Naive thymus-derived CD4-positive, alpha-beta T cell (primary cell): Measurements from ENCODE around the gene POC1B. TPM values are rescaled to one million over a fixed set of nuclear protein-coding genes. Genes with fewer than 3 reads are reported as not detected.

Source experiments
- ATAC-seq: fragments of 150-1000 bp; cut with Tn5 transposase; 2 replicates; pipeline ENCODE4 v1.10.0; 2021; ENCODE audit warnings: mild to moderate bottlenecking, moderate library complexity
- CTCF ChIA-PET: fragments of 350-600 bp; sonication (Branson Sonifier 250); formaldehyde crosslinking; loops from one replicate; lab custom pipeline; 2021; ENCODE audit warnings: antibody characterized with exemption; lab: Charles Lee
- POLR2A ChIA-PET: fragments of 350-600 bp; sonication (Branson Sonifier 250); formaldehyde crosslinking; loops from one replicate; lab custom pipeline; 2021; ENCODE audit warnings: antibody characterized with exemption, inconsistent platforms; lab: Charles Lee
- DNase-seq, 9 donors: peaks; one replicate each; pipeline versions ENCODE4 v3.0.0 to v3.0.0-alpha.2; 2020 to 2022; ENCODE audit warnings: mixed read lengths in 1 of 9
- H3K27ac ChIP-seq: one replicate; pipeline ENCODE4 v1.7.0; 2013; ENCODE audit warnings: mild to moderate bottlenecking, low read depth, low read length, moderate library complexity
- H3K27me3 ChIP-seq, 2 donors: one replicate each; pipeline ENCODE4 v1.7.0; 2013; ENCODE audit warnings: low read length in 2 of 2, mild to moderate bottlenecking in 2 of 2, moderate library complexity in 2 of 2; ENCODE audit not compliant: control insufficient read depth in 2 of 2, insufficient read depth in 2 of 2
- H3K36me3 ChIP-seq, 3 experiments: 1 replicate in 2 of 3; 2 replicates in 1 of 3; pipeline ENCODE4 v1.7.0; 2013; ENCODE audit warnings: low read length in 3 of 3, mild to moderate bottlenecking in 3 of 3, moderate library complexity in 1 of 3; ENCODE audit not compliant: insufficient read depth in 3 of 3, control insufficient read depth in 2 of 3
- H3K4me1 ChIP-seq, 2 donors: one replicate each; pipeline ENCODE4 v1.7.0; 2013; ENCODE audit warnings: low read length in 2 of 2, mild to moderate bottlenecking in 2 of 2, moderate library complexity in 1 of 2; ENCODE audit not compliant: control insufficient read depth in 2 of 2, insufficient read depth in 2 of 2
- H3K4me3 ChIP-seq: 2 replicates; pipeline ENCODE4 v1.7.0; 2013; ENCODE audit warnings: mild to moderate bottlenecking, low read length
- H3K9me3 ChIP-seq, 3 experiments: 1 replicate in 2 of 3; 2 replicates in 1 of 3; pipeline ENCODE4 v1.7.0; 2013; ENCODE audit warnings: low read length in 3 of 3; ENCODE audit not compliant: control insufficient read depth in 2 of 3
- H3K27ac Mint-ChIP-seq, 9 donors: one replicate each; pipeline ENCODE4 v1.8.0; 2020 to 2022; ENCODE audit warnings: mixed read lengths in 9 of 9, mild to moderate bottlenecking in 8 of 9, moderate library complexity in 5 of 9, inconsistent platforms in 2 of 9
- H3K27me3 Mint-ChIP-seq, 5 donors: one replicate each; pipeline ENCODE4 v1.8.0; 2021 to 2022; ENCODE audit warnings: mixed read lengths in 5 of 5, mild to moderate bottlenecking in 1 of 5
- H3K36me3 Mint-ChIP-seq, 5 donors: one replicate each; pipeline ENCODE4 v1.8.0; 2020 to 2022; ENCODE audit warnings: mixed read lengths in 5 of 5, mild to moderate bottlenecking in 3 of 5, inconsistent platforms in 1 of 5
- H3K4me1 Mint-ChIP-seq, 7 donors: one replicate each; pipeline ENCODE4 v1.8.0; 2020 to 2022; ENCODE audit warnings: mixed read lengths in 7 of 7, mild to moderate bottlenecking in 3 of 7, inconsistent platforms in 1 of 7
- H3K4me3 Mint-ChIP-seq, 10 donors: one replicate each; pipeline ENCODE4 v1.8.0; 2020 to 2022; ENCODE audit warnings: mild to moderate bottlenecking in 10 of 10, mixed read lengths in 10 of 10, moderate library complexity in 6 of 10, inconsistent platforms in 2 of 10
- H3K9me3 Mint-ChIP-seq, 11 donors: one replicate each; pipeline ENCODE4 v1.8.0; 2020 to 2022; ENCODE audit warnings: mixed read lengths in 11 of 11, mild to moderate bottlenecking in 4 of 11, inconsistent platforms in 1 of 11, moderate library complexity in 1 of 11
- intact Hi-C, 2 donors: fragments of 100-400 bp; cut with micrococcal nuclease; formaldehyde crosslinking; loops; one replicate each; pipeline ENCODE4 v1.15.1; 2023
- polyA plus RNA-seq, 2 donors: library from polyadenylated mRNA; unstranded; fragments of 300-500 nt; fragmentation: Illumina TruSeq; gene quantifications; one replicate each; pipeline ENCODE4 v1.2.3, GENCODE V29; 2021
- total RNA-seq, 6 experiments: library from RNA in 5 of 6; stranded (reverse) in 5 of 6; gene quantifications; 1 replicate in 5 of 6; 2 replicates in 1 of 6; pipeline ENCODE4 v1.2.3 and lab custom pipeline; 2021 to 2026

The POC1B gene
- total and polyA plus RNA-seq, 7 experiments from 2014 or later, result 19.4 to 38.7 (median 23.4) TPM

DNA sequence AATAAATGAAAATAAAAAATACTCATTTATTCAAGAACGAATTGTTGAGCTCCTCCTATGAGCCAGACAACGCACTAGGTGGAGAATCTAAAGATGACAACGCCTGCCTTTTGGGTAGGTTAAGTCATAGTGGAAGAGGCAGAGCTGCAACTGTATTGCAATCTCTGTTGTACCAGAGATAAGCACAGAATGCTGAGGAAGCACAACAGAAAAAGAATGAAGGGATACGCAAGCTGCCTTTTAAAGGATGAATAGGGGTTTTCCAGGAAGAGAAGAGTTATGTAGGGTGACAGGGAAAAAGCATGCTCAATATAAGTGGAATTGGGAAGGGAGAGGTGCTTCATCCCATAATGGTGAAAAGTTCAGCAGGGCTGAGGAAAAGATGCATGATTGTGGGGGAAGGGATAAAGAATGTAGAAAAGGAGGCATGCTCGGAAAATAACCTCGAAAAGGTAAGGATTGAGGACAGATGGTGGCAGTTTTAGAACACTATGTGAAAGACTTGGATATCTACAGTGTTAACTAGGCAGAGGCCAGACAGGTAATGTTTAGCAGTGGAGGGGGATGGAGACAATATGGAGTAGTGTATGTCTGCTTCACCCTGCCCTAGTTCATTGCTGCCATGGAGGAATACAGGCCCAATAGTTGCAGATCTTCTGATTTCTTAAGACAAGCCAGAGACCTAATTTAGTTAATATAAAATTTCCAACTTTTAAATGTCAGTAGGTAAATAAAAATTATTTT lies 109.6 kb downstream of the POC1B start:
- Histone ChIP-seq H3K36me3 (no peaks in the 10 kb centered on the region), H3K4me1 (no peaks in the 10 kb centered on the region), H3K27me3 (no peaks in the 10 kb centered on the region), H3K4me3 (no peak overlapping the region), H3K9me3 (no peaks in the 10 kb centered on the region), H3K27ac (no peak overlapping the region)
- no peak for DNase-seq
- intact Hi-C loops, result no loop called here
- POLR2A ChIA-PET, result no interaction called here
- CTCF ChIA-PET, result no interaction called here
- Mint-ChIP-seq H3K36me3 (peaks cover 5 to 22% (median 15%) of the 10 kb centered on the region in 5 donors), H3K27ac (peak overlapping the region in 2 of 9 donors; percentile 5 to 78), H3K4me3 (no peak overlapping the region), H3K9me3 (no peaks in the 10 kb centered on the region), H3K4me1 (peaks cover 0 to 6% (median 0%) of the 10 kb centered on the region in 7 donors), H3K27me3 (no peaks in the 10 kb centered on the region)
- no peak for ATAC-seq

DNA sequence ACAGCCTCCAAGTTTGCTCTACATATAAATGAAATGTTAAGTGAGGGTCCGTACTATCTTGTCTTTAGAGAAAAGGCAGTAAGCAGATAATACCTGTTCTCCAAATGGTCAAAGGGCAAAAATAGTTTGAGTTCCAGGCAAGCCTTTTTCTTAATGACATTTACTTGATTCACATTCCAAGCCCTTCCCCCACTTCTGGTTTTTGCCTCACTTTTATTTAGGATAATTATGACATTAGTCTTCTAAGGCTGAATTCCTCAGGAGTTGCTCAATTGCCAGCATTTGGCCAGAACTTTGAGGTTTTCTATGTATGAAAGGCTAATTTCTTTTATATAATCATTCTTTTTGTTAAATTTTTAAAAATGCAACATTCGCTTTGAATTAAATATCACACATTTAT lies 111.0 kb downstream of the POC1B start:
- intact Hi-C loops, result no loop called here
- Histone ChIP-seq H3K9me3 (no peaks in the 10 kb centered on the region), H3K4me1 (no peaks in the 10 kb centered on the region), H3K36me3 (no peaks in the 10 kb centered on the region), H3K27ac (no peak overlapping the region), H3K4me3 (no peak overlapping the region), H3K27me3 (no peaks in the 10 kb centered on the region)
- ChIA-PET POLR2A (no interaction called here), CTCF (no interaction called here)
- no peak for DNase-seq
- Mint-ChIP-seq H3K27ac (no peak overlapping the region), H3K27me3 (no peaks in the 10 kb centered on the region), H3K9me3 (no peaks in the 10 kb centered on the region), H3K36me3 (peaks cover 5 to 21% (median 10%) of the 10 kb centered on the region in 5 donors), H3K4me1 (peaks cover 0 to 6% (median 0%) of the 10 kb centered on the region in 7 donors), H3K4me3 (no peak overlapping the region)
- ATAC-seq, result no peak

DNA sequence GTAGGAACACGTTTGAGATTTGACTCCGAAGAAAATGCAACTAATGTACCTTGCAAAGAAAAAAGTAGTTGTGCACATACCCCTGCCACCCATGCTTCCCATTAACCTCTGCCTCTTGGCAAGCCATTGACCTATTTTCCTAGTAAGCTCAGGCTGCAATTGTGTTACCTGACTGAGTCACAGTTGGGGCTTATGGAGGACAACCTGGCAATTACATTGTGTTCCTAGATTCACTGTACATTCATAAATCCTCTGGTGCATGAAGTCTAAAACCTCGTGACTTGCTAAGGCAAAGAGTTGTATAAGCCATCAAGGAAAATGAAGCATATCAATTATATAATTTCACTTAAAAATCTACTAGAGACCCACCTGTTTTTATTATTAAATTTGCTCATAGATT lies 111.5 kb downstream of the POC1B start:
- H3K27me3 ChIP-seq, result no peaks in the 10 kb centered on the region
- no peaks in the 10 kb centered on the region for H3K27me3 Mint-ChIP-seq
- H3K4me1 ChIP-seq, result no peaks in the 10 kb centered on the region
- H3K9me3 Mint-ChIP-seq, result peaks cover 0 to 2% (median 0%) of the 10 kb centered on the region in 11 donors
- H3K4me3 ChIP-seq, result no peak overlapping the region
- DNase-seq (no peak), ATAC-seq (no peak)
- no peak overlapping the region for H3K4me3 Mint-ChIP-seq
- no peaks in the 10 kb centered on the region for H3K36me3 ChIP-seq
- no peak overlapping the region for H3K27ac ChIP-seq
- no peak overlapping the region for H3K27ac Mint-ChIP-seq
- H3K9me3 ChIP-seq, result no peaks in the 10 kb centered on the region
- CTCF ChIA-PET, result no interaction called here
- H3K36me3 Mint-ChIP-seq, result peaks cover 5 to 25% (median 14%) of the 10 kb centered on the region in 5 donors
- peaks cover 0 to 6% (median 0%) of the 10 kb centered on the region in 7 donors for H3K4me1 Mint-ChIP-seq
- intact Hi-C loops, result no loop called here
- POLR2A ChIA-PET, result no interaction called here

DNA sequence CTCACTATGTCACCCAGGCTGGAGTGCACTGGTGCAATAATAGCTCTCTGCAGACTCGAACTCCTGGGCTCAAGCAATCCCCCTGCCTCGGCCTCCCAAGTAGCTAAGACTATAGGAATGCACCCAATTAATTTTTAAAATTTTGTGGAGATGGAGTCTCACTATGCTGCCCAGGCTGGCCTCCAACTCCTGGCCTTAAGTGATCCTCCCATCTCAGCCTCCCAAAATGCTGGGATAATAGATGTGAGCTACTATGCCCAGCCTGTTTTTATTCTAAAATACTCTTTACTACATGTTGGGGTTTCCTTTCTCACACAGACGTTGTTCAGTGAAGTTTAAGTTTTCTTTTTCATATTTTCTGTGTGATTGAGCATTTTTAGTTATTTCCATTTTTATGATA lies 112.6 kb downstream of the POC1B start:
- no peak overlapping the region for H3K27ac ChIP-seq
- no peaks in the 10 kb centered on the region for H3K9me3 ChIP-seq
- no peak overlapping the region for H3K4me3 ChIP-seq
- ChIA-PET CTCF (no interaction called here), POLR2A (no interaction called here)
- peaks cover 0 to 5% (median 0%) of the 10 kb centered on the region in 11 donors for H3K9me3 Mint-ChIP-seq
- H3K4me3 Mint-ChIP-seq, result no peak overlapping the region
- ATAC-seq (no peak), DNase-seq (no peak)
- peaks cover 0 to 2% (median 0%) of the 10 kb centered on the region in 7 donors for H3K4me1 Mint-ChIP-seq
- H3K27me3 ChIP-seq, result no peaks in the 10 kb centered on the region
- H3K4me1 ChIP-seq, result no peaks in the 10 kb centered on the region
- H3K36me3 Mint-ChIP-seq, result peaks cover 0 to 22% (median 15%) of the 10 kb centered on the region in 5 donors
- H3K27me3 Mint-ChIP-seq, result no peaks in the 10 kb centered on the region
- no peak overlapping the region for H3K27ac Mint-ChIP-seq
- intact Hi-C loops, result no loop called here
- no peaks in the 10 kb centered on the region for H3K36me3 ChIP-seq

DNA sequence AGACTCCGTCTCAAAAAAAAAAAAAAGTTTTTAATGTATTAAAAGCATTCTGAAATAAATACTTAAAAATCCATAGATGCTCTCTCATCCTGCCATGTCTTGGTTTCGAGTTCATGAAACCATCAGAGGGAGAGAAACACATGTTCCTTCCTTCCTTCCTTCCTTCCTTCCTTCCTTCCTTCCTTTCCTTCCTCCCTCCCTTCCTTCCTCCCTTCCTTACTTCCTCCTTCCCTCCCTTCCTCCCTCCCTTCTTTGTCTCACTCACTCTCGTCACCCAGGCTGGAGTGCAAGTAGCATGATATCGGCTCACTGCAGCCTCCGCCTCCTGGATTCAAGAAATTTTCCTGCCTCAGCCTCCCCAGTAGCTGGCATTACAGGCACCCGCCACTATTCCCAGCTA lies 113.2 kb downstream of the POC1B start:
- Histone ChIP-seq H3K4me3 (no peak overlapping the region), H3K27me3 (no peaks in the 10 kb centered on the region), H3K36me3 (no peaks in the 10 kb centered on the region), H3K9me3 (no peaks in the 10 kb centered on the region), H3K4me1 (no peaks in the 10 kb centered on the region), H3K27ac (no peak overlapping the region)
- POLR2A ChIA-PET, result no interaction called here
- H3K9me3 Mint-ChIP-seq, result peaks cover 0 to 5% (median 0%) of the 10 kb centered on the region in 11 donors
- CTCF ChIA-PET, result no interaction called here
- no peak overlapping the region for H3K4me3 Mint-ChIP-seq
- H3K36me3 Mint-ChIP-seq, result peaks cover 0 to 22% (median 10%) of the 10 kb centered on the region in 5 donors
- DNase-seq, result no peak
- peaks cover 0 to 2% (median 0%) of the 10 kb centered on the region in 7 donors for H3K4me1 Mint-ChIP-seq
- no peak overlapping the region for H3K27ac Mint-ChIP-seq
- H3K27me3 Mint-ChIP-seq, result no peaks in the 10 kb centered on the region
- intact Hi-C loops, result no loop called here
- no peak for ATAC-seq

DNA sequence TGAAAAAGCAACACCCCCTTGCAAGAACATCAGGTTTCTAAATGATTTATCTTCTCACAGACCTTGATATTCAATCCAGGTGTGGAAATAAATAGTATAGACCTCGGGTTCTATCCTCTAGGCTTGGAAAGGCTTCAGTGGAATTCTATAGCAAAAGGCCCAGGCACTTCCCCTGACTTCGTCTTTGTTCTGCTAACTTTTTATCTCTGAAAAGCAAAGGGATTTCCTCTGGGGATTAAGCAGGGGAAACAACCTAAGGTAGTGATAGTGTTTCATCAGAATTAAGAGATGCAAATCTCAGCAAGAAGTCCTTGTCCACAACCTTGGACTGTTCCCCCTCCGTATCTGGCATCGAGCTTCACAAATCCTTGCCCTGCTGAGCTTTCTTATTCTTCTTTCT lies 114.0 kb downstream of the POC1B start:
- intact Hi-C loops, result no loop called here
- Mint-ChIP-seq H3K27ac (peak overlapping the region in 1 of 9 donors; percentile 2), H3K36me3 (peaks cover 0 to 22% (median 10%) of the 10 kb centered on the region in 5 donors), H3K4me3 (no peak overlapping the region), H3K9me3 (peaks cover 0 to 5% (median 0%) of the 10 kb centered on the region in 11 donors), H3K27me3 (no peaks in the 10 kb centered on the region), H3K4me1 (peaks cover 0 to 2% (median 0%) of the 10 kb centered on the region in 7 donors)
- Histone ChIP-seq H3K4me3 (no peak overlapping the region), H3K9me3 (no peaks in the 10 kb centered on the region), H3K36me3 (no peaks in the 10 kb centered on the region), H3K27ac (no peak overlapping the region), H3K4me1 (no peaks in the 10 kb centered on the region), H3K27me3 (no peaks in the 10 kb centered on the region)
- ATAC-seq (no peak), DNase-seq (no peak)
- ChIA-PET CTCF (no interaction called here), POLR2A (no interaction called here)

DNA sequence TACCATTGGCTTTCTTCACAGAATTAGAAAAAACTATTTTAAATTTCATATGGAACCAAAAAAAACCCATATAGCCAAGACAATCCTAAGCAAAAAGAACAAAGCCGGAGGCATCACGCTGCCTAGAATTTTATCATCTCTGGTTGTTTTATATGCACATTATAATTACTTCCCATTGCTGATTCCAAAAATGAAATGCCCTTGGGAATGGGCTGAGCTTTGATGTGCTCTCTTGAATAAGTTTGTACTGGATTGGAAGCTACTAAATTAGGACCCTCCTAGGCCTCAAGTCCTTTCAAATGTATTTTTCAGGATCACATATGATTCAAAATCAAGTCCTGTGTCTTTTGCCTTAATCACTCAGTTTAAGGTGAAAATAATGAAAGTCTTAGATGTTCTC lies 114.6 kb downstream of the POC1B start:
- DNase-seq (no peak), ATAC-seq (no peak)
- Mint-ChIP-seq H3K9me3 (peaks cover 0 to 5% (median 0%) of the 10 kb centered on the region in 11 donors), H3K27me3 (no peaks in the 10 kb centered on the region), H3K36me3 (peaks cover 0 to 22% (median 10%) of the 10 kb centered on the region in 5 donors), H3K4me1 (peaks cover 0 to 2% (median 0%) of the 10 kb centered on the region in 7 donors), H3K27ac (no peak overlapping the region), H3K4me3 (no peak overlapping the region)
- CTCF ChIA-PET, result no interaction called here
- intact Hi-C loops, result no loop called here
- H3K27ac ChIP-seq, result no peak overlapping the region
- no peaks in the 10 kb centered on the region for H3K4me1 ChIP-seq
- H3K36me3 ChIP-seq, result no peaks in the 10 kb centered on the region
- POLR2A ChIA-PET, result no interaction called here
- no peaks in the 10 kb centered on the region for H3K27me3 ChIP-seq
- no peaks in the 10 kb centered on the region for H3K9me3 ChIP-seq
- H3K4me3 ChIP-seq, result no peak overlapping the region
